Nephron progenitor cell (in vitro differentiated cells): Measurements from ENCODE around the gene SPOP.

ENCODE experiments used
- DNase-seq: peaks from one replicate; pipeline ENCODE4 v3.0.0; 2021
- H3K27ac Mint-ChIP-seq: 2 replicates; pipeline ENCODE4 v1.8.0; 2021; ENCODE audit warnings: mild to moderate bottlenecking, moderate library complexity, mixed read lengths
- H3K27me3 Mint-ChIP-seq: 2 replicates; pipeline ENCODE4 v1.8.0; 2021; ENCODE audit warnings: mild to moderate bottlenecking, low read depth, mixed read lengths; ENCODE audit not compliant: poor library complexity
- H3K36me3 Mint-ChIP-seq: 2 replicates; pipeline ENCODE4 v1.8.0; 2021; ENCODE audit warnings: low read depth, mixed read lengths
- H3K4me1 Mint-ChIP-seq: 2 replicates; pipeline ENCODE4 v1.8.0; 2021; ENCODE audit warnings: mixed read lengths
- H3K4me3 Mint-ChIP-seq: 2 replicates; pipeline ENCODE4 v1.8.0; 2021; ENCODE audit warnings: mild to moderate bottlenecking, moderate library complexity, mixed read lengths
- H3K9me3 Mint-ChIP-seq: 2 replicates; pipeline ENCODE4 v1.8.0; 2021; ENCODE audit warnings: mild to moderate bottlenecking, moderate library complexity, mixed read lengths
- TF ChIP-seq, protein P1 (sequence below): fragments of 200-600 bp; sonication (generic); IDR thresholded peaks from 2 replicates; pipeline ENCODE4 v1.5.0; 2021; ENCODE audit warnings: antibody characterized with exemption

SPOP gene

GRCh38 chr17:49717371-49717861 lies 39.5 kb upstream of the SPOP start:
- no peak overlapping the region for H3K27ac Mint-ChIP-seq
- peaks cover 47% of the 10 kb centered on the region for H3K36me3 Mint-ChIP-seq
- TF ChIP-seq, protein P1, sequence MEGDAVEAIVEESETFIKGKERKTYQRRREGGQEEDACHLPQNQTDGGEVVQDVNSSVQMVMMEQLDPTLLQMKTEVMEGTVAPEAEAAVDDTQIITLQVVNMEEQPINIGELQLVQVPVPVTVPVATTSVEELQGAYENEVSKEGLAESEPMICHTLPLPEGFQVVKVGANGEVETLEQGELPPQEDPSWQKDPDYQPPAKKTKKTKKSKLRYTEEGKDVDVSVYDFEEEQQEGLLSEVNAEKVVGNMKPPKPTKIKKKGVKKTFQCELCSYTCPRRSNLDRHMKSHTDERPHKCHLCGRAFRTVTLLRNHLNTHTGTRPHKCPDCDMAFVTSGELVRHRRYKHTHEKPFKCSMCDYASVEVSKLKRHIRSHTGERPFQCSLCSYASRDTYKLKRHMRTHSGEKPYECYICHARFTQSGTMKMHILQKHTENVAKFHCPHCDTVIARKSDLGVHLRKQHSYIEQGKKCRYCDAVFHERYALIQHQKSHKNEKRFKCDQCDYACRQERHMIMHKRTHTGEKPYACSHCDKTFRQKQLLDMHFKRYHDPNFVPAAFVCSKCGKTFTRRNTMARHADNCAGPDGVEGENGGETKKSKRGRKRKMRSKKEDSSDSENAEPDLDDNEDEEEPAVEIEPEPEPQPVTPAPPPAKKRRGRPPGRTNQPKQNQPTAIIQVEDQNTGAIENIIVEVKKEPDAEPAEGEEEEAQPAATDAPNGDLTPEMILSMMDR, result no peak
- H3K27me3 Mint-ChIP-seq, result peaks cover 2% of the 10 kb centered on the region
- H3K4me3 Mint-ChIP-seq, result no peak overlapping the region
- DNase-seq, result no peak
- no peaks in the 10 kb centered on the region for H3K4me1 Mint-ChIP-seq
- no peaks in the 10 kb centered on the region for H3K9me3 Mint-ChIP-seq

GRCh38 chr17:49716668-49717364 lies 38.9 kb upstream of the SPOP start:
- Mint-ChIP-seq H3K4me3 (no peak overlapping the region), H3K36me3 (peaks cover 47% of the 10 kb centered on the region), H3K27me3 (peaks cover 2% of the 10 kb centered on the region), H3K27ac (no peak overlapping the region), H3K9me3 (no peaks in the 10 kb centered on the region), H3K4me1 (no peaks in the 10 kb centered on the region)
- TF ChIP-seq, protein P1, result no peak
- no peak for DNase-seq

DNA sequence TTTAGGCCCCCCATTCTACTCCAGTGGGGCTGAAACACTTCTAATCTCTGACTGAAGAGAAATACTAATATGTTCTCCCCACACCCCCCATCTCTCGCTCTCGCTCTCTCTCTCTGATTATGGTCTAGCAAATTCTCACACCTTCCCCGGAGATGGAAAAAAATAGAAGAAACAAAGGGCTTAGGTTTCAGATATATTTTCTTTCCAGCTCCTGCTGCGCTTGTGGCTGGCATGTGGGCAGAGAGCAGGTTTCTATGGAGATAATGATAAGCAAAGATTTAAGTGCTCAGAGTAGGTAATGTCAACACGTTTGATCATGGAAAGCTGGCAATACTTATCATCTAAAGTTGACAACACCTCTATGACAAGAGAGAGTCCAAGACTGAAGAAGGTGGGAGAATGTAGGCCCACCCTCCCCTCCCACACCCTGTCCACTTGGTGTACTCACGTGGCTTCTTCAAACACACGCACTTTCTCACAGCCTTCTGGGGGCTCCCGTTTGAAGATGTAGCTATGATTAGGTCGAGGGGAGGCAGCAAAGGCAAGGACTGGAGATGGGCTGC lies 37.9 kb upstream of the SPOP start:
- TF ChIP-seq, protein P1, result no peak
- Mint-ChIP-seq H3K4me1 (no peaks in the 10 kb centered on the region), H3K27me3 (peaks cover 2% of the 10 kb centered on the region), H3K9me3 (no peaks in the 10 kb centered on the region), H3K4me3 (no peak overlapping the region), H3K27ac (no peak overlapping the region), H3K36me3 (peaks cover 40% of the 10 kb centered on the region)
- DNase-seq, result no peak

GRCh38 chr17:49715216-49715615 lies 37.3 kb upstream of the SPOP start:
- TF ChIP-seq, protein P1, result no peak
- Mint-ChIP-seq H3K36me3 (peaks cover 40% of the 10 kb centered on the region), H3K4me3 (no peak overlapping the region), H3K9me3 (no peaks in the 10 kb centered on the region), H3K4me1 (no peaks in the 10 kb centered on the region), H3K27me3 (peaks cover 2% of the 10 kb centered on the region), H3K27ac (peak overlapping the region; percentile 69)
- DNase-seq, result no peak

DNA sequence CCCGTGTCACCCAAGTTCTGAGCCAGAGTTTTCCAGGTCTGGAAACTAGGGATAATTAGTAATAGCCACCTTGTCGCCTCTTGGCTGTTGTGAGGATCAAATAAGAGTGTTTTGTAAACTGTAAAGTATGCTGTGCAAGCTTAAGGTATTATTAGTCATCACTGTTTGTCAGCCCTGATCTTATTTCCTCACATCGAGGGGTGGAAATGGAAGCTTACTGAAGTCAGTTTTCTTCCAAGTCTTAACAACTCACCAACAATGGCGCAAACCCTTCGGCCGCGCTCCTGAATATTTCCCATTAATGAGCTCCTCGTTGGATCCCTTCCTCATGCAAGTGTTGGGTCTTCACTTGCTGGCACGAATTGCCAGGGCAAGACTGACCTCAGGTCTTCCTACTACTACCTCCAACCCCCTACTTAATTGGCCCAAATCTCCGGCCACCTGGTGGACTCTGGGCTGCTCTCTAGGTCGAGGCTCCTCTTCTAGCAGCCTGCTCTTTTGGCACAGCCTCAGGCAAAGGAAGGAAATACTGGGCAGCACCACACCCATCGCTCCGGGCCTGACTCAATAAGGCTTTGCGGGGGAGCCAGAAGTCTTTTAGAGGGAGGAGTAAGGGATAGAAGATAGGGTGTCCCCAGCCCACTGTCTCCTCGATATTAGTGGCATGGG lies 30.8 kb upstream of the SPOP start:
- Mint-ChIP-seq H3K27me3 (peaks cover 6% of the 10 kb centered on the region), H3K4me1 (peaks cover 32% of the 10 kb centered on the region), H3K4me3 (peak overlapping the region; percentile 90), H3K36me3 (peaks cover 12% of the 10 kb centered on the region), H3K27ac (no peak overlapping the region), H3K9me3 (no peaks in the 10 kb centered on the region)
- TF ChIP-seq, protein P1, result no peak
- DNase-seq, result no peak
